NAMALWA (cell line): ENCODE data around the gene SKAP1.

Experiments
- DNase-seq: peaks from one replicate; pipeline ENCODE4 v3.0.0-alpha.2; 2015; ENCODE audit warnings: low spot score

SKAP1 gene

DNA sequence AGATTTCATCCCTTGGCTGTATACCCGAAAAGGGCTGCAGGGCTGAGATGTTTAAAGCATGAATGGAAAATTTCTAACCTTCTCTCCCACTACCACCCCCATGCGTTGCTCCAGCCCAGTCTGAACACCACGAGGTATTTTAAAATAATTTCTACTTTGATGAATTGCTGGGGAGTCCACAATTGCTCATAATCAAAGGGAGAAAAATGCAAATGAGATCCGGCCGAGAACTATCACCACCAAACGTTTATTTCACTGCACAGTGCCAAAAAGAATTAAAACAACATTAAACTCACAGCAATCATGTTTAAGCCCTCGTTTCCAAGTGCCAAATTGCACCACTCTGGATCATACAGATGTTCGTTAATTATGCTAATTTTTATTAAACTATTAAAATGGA, 285.8 kb downstream of the SKAP1 start:
- DNase-seq, result no peak

DNA sequence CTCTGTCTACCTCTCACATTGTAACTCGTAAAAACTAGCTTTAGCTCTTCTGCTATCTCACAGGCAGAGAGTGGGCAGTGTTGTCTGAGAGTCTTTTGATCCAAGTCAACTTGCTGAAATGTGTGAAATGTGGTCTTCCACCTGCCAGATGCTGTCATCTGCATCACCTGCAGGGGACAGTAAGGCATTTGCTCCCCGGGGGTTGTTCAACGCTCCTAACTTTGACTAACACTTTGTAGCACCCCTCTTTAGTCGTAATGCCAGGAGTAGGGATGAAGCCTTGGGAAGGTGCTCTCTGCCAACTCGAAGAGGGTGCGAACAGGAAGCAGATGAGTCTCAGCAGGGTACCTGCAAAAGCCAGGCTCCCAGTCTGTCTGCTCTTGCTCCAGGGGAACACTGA, 286.4 kb downstream of the SKAP1 start:
- no peak for DNase-seq

DNA sequence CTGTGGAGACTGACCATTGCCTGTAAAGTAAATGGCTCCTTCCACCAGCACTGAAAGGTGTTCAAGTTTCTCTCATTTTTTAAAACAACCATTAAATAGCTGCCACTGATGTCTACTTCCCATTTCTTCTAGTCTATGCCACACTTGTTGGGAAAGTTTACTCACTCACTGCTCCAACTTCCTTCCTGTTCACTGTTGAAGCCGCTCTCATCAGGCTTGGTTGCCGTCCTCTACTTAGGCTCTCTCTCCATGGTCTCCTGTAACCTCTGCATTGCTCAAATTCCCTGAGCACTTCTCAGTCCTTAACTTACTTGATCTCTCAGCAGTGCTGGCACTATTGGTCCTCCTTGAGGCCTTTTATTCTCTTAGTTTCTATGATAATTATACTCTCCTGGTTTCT, 290.1 kb downstream of the SKAP1 start:
- DNase-seq, result no peak

DNA sequence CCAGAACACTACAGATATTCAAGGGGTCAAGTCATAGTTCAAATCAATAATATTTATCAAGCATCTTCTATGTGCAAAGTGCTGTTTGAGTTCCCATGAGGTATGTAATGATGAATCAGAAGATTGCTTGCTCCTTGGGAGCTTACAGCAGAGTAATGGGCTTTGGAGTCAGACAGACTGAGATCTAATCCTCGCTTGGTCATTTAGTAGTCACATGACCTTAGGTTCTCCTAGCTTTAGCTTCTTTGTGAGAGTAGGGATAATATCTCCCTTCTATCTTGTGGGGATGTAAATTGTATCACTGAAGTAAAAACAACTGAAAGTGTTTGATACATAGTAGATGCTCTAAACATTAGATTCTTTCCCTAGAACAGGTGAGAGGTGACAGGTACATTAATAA, 292.4 kb downstream of the SKAP1 start:
- DNase-seq, result no peak

DNA sequence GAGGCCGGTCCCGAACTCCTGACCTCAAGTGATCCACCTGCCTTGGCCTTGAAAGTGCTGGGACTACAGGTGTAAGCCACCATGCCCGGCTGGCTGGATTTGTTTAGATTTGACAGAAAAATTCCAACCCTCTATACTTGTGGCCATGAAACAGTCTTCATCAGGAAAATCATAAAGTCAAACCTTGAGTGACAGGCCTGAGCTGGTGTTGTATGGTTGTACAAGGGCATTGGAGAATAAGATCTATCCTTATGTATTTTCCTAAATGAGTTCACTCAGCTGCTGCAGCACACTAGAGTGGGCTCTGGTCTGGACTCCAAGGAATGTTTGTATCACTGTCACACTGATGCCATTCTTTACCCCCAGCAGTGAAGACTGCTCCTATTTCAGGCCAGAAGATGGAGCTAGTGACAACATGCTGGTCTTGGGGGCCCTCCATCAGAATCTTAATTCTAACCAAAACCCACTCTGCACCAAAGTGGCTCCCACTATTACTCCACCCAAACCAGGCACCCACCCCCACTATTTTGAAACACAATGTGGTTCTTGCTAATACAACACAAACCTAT, 295.0 kb downstream of the SKAP1 start:
- DNase-seq, result peak; percentile 37

DNA sequence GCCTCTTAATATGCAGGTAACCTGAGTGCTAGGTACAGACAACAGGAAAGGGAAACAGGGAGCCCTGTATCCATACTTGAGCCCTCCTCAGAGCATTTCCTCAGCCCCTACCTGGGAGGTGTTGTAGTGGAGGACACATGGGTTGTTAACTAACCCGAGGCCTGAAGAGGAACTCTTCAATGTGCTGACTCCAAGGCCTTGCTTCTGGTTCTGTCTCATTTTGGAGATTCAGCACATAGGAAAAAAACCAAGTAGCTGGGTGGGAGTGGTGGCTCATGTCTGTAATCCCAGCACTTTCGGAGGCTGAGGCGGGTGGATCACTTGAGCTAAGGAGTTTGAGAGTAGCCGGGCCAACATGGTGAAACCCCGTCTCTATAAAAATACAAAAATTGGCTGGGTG, 297.6 kb downstream of the SKAP1 start:
- DNase-seq, result no peak

DNA sequence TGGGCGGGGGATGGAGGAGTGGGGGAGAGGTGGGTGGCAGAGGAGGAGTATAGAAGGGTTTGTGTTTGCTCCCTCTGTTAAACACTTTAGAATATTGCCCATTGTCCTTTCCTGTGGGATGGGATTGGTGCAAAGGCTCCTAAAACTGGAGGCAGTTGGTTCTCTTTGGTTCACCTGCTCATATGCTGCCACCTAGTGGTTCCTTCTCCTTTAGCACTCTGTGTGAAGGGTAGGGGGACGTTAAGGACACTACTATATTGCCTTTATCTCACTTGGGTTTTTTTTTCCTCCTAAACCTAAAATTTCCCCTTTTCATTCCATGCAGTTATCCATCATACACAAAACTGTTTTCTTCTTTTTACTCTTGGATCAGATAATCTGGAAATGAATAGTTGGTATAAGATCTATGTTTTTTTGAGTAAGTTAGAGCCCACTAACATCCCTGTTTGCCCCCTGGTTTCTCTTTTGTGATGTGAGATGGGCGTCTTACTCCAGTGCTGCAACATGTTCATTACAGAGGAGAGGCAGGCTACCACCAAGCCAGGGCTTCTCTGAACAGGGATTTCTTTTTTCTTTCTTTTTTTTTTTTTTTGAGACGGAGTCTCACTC, 298.7 kb downstream of the SKAP1 start:
- DNase-seq, result peak; percentile 82

DNA sequence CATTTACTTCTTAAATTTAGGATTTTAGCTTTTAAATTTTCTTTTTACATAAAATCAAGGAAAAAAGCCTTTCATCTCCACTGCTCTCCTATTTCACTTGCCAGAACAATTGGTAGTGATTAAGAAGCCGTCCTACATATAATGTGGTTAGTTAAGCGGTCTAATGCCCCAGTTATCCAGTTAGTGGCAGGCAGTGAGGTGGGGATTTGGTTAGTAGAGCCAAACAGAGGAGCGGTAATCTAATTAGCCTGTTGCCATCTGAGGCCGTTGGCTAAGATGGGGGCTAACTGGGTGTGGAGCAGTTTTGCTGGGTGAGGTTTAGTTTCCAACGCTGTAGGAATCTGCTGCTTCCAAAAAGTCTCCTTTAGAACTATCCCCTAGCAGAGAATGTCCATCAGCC, 300.0 kb downstream of the SKAP1 start:
- DNase-seq, result no peak

DNA sequence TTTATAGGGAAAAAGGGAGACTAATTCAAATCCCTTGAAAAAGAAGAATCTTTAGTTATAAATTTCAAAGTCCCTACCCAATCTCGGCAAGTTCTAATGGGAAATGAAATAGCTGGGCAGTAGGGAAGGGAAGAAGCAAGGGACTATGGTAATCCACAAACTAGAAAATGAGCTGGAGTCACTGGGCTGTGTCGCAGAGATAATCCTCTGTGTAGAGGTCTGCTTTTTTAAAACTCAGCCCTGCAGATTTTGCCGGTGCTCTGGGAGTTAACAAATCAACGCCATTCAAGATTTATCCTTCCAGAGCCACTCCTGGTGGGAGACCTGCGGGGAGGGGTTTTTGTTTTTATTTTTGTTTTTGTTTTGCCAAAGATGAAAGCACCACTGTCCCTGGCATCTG, 301.6 kb downstream of the SKAP1 start:
- no peak for DNase-seq

DNA sequence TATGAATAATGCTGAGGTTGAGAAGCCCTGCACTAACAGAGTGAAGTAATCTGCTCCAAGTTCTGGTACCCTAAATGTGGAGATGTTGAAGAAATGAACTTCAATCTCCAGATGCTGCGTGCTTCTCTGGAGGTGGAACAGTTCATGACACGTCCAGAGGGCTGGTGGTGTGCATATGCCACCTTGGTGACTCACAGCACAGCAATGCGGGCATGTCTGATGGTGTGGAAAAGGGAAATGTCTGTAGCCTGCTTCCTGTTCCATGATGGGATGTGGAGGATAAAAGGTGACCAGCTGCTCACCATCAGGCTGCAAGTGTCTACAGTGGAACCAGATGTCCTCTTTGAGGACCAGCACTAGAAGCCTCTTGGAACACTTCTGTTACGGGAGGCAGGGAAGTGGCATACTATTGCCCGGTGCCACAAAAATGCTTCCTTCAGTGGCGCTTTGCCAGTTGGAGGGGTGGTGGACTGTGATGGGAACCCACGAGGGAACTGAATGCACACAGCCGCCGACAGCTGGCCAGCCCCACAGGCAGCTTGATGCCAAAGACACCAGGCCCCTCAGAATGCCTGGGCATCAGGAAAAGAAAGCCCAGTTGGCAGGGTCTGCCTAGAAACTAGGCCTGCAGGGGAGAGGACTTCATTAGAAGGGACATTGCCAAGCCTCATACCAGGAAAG, 302.5 kb downstream of the SKAP1 start:
- no peak for DNase-seq

DNA sequence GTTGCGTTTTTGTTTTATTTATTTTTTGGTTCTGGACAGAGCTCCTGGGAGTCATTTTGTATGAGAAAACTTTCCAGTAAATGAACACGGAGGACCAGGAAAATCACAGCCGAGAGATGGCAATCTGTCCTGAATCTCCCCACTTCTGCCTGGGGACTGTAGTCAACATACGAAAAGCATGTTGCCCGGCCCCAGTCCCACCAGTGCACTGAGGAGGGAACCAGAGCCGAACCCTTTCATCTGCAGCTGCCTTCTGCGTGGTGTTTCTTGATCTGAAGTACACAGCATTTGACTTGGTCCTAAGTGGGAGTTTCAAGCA, 303.5 kb downstream of the SKAP1 start:
- no peak for DNase-seq

DNA sequence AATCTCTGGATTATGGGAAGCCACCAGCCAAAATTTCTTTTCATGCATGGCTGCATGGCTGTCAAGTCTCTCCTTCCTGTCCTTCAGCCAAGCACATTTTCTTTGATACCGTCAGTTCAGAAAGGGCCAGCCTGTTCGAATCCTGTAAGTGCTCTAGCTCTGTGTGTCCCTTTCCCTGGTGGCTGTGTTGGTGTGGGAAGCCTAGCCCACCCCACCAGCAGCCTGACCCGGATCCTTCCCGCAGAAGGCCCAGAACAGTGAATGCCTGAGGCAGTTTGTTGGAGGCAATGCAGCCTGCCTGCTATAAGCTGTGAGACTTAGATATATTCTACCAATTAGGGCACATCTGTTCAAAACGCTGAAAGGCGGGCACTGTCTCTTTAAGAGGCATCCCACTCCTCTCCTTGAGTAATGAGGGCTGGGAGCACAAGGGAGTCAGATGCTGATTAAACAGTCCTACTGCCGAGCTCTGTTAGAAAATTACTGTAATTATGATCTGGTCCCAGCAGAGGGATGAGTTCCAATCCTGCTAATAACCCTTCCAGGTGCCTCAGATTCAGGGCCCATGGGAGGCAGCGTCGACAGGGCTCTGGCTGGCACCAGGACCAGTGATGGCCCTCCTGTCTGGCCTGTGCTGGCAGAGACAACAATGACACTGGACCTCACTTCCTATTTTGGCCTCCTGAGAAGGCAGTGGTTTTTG, 304.0 kb downstream of the SKAP1 start:
- DNase-seq, result no peak

DNA sequence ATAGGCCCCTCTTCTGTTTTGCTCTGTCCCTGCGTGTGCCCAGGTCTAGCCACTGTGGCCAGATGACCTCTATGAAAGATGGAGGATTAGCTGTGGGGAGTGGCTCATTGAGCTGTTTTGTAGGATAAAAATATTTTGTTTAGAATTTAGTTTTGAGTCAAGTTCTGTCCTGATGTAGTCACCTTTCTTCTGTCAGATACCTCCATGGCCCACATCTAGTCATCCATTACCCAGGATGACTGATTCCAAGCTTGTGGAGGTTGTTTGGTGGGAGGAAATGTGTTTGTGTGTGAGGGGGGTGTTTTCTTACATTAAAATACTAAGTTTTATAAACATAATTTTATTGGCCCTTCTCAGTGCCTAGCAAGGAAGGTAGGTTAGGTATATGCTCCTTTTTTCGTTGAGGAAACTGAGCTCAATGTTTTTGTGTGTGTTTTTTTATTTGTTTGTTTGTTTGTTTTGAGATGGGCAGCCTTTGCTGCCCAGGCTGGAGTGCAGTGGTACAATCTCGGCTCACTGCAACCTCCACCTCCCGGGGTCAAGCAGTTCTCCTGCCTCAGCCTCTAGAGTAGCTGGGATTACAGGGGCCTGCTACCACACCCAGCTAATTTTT, 306.1 kb downstream of the SKAP1 start:
- DNase-seq, result no peak

DNA sequence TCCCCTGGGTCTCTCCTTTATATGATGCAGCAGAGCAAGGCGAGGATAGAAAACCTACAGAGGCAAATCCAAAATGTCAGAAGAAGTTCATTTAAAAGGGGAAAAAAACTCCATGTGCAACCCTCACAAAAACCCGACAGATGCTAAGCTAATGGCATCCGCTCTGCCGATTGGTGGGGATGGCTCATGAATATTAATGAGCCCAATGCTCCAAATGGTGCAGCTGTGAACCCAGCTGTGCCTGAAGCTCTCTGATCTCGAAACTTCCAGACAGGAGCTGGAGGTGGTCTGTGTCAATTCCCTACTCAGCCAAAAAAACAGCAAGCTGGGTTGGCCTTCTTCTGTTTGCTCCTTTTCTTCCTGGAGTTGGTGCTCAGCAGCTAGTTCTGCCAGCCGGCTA, 306.9 kb downstream of the SKAP1 start:
- no peak for DNase-seq

DNA sequence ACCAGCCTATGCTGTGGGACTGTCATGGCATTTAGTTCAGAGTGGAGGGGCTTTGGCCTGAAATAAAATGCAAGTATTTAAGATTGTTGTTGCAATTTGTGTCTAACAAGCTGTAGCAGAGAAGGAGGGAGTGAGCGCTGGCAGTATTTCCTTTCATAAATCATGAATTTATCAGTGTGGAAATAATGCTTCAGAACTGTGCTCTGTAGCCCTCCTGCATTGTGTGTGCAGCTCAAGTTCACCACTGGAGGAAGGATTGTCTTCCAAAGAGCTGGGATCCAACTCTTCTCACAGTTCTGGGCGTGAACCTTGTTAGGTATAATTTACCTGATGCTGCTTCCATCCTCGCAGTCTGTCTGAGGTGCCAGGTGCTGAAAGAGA, 307.4 kb downstream of the SKAP1 start:
- DNase-seq, result no peak

DNA sequence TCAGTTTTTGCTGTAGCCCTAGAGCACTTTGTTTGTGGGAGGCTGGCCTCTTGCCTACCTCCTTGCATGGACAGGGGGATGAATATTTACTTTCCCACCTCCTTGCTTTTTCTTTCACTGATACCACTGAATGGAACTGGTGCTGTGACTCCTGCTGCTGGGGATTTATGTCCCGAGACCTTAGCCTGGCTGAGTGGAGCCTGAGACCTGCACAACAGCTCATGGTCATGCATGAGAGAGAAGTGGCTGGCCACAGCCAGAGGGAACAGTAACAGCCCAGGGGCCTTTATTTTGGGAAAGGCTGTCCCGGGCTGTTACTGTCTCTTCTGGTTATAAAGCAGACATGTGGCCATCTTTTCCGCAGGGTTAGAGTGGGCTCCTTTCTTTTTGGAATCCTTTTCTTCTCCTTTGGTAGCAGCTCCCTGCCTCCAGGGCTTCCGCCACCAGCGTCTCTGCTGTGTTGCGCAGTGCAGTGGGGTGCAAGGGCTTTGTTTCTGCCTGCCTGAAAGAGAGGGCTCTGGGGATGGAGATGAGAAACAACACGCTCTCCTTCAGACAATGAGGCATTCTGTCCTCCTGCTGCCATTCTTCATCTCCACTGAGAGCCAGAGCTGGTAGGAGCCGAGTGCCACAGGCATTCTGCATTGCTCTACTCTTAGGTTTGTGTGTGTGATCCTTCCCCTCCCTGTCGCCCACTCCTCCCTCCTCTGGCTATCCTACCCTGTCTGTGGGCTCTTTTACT, 307.9 kb downstream of the SKAP1 start:
- no peak for DNase-seq

DNA sequence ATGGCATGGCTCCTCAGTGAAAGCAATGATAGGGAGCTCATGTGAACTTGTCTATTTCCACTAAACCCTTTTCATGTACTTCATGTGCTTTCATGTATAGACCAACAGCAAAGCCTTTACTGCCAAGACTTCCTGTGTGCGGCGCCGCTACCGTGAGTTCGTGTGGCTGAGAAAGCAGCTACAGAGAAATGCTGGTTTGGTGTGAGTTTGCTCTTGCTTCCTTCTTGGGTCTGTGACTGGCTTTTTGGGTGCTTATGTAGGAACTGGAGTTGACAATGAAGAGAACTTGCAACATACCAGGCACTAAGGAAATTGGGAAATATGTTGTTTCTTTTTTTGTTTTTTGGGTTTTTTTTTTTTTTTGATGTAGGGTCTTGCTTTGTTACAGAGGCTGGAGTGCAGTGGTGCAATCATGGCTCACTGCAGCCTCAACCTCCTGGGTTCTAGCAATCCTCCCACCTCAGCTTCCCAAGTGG, 316.8 kb downstream of the SKAP1 start:
- DNase-seq, result peak; percentile 39

DNA sequence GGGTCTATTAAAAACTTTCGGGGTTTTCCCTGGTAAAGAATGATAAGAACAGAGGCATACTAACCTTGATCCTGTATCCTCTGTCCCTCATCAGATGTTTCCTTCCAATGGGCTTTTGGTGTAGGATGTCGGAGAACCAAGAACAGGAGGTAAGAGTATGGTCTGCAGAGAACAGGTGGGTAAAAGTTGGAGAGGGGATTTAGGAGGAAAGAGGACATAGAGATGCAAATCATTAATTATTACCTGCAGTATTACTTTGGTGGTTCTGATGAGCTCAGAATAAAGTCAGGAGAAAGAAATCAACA, 318.1 kb downstream of the SKAP1 start:
- DNase-seq, result no peak

DNA sequence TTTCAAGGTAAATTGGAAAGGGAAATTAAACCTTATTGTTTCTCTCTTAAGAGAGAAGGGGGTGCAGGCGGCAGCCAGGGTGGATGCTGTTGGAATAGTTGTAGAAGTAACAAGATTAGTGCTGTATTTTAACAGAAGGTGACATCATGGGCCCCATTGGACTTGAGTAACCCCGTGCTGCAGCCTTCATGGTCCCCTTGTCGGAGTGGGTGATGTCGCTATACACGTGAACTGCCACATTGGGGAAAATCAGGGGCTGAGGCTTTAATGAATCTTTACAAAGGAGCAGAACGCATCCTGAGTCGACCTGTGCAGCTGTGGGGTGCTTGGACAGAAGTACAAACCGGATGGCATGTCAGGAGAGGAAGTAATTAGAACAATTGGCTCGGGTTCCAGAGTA, 319.3 kb downstream of the SKAP1 start:
- no peak for DNase-seq

DNA sequence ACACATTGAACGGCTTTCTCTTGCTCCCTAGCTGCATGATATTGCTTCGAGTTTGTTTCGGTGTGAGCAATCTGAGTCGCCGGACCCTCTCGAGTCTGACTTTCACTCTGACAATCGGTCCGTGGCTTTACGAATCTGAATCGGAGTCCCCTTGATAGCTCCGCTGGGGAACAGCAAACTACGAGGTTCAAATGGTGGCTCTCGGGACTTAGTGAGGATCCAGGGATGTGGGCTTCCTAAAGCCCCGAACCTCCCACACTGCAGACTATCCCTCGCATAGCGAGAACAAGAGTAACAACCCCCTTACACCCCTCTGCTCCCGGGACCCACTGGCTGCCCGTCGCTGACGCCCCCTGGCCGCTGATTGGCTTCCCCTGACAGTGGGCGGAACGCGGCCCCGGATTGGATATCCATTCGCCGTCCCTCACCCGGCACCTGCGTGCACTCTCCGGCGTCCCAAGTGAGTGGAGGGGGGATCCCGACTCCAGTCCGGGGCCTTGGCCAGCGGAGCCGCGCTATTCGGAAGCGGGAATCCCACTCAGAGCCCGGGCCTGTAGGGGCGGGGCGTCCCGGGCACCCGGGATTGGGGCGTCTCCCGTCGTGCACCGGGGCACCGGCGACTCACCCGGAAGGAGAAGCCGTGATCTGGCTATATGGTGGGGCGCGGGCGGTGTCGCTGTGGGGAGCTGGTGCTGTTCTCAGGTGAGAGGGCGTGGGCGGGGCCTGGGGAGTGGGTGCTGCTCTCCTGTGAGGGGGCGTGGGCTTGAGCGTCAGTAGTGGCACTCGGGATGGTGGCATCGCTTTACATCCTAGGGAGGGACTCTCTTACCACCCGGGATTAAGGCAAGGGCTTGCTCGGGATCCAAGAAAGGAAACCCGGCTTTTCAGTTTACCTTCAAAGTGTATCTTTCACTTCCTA, 322.6 kb downstream of the SKAP1 start, which contains the start of gene SNX11:
TSS of gene SNX11 (plus strand) at position 630 of the 919 bp plus-strand sequence. CDS start 4,278 bp downstream, outside the sequence.
- peak; percentile 92 for DNase-seq

DNA sequence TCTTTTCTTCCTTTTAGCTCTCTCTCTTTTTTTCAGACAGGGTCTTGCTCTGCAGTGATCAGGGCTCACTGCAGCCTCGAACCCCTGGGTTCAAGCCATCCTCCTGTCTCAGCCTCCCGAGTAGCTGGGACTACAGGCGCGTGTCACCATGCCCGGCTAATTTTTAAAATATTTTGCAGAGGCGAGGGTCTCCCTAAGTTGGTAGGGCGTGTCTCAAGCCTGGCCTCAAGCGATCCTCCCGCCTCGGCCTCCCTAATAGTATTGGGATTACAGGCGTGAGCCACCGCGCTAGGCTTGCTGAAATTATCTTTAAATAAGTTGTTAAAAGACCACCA, 323.2 kb downstream of the SKAP1 start:
- no peak for DNase-seq
